SU-DHL-6 (cell line): ENCODE data around the gene GDAP1L1.
"Not testable (repeated sequence)": the region's sequence is repeated elsewhere in the genome, so short reads cannot be mapped to it uniquely, and the experiment has no call there.

Source experiments
- H2AFZ ChIP-seq: fragments of 200-600 bp; sonication (generic); 2 replicates; pipeline ENCODE4 v1.6.1; 2014; ENCODE audit warnings: low read depth, mild to moderate bottlenecking, moderate library complexity, mixed read lengths, antibody characterized with exemption, low read length; ENCODE audit not compliant: severe bottlenecking
- H3F3A ChIP-seq: fragments of 200-600 bp; shearing (Covaris generic); 2 replicates; pipeline ENCODE4 v1.6.0; 2016; ENCODE audit warnings: antibody characterized with exemption, mild to moderate bottlenecking; ENCODE audit not compliant: insufficient read depth
- H3K27ac ChIP-seq: fragments of 200-600 bp; sonication (generic); 2 replicates; pipeline ENCODE4 v1.5.1; 2016; ENCODE audit warnings: low read depth, mild to moderate bottlenecking, low read length, moderate library complexity, mixed read lengths
- H3K27me3 ChIP-seq: fragments of 200-600 bp; sonication (generic), shearing (Covaris generic); 2 replicates; pipeline ENCODE4 v1.6.0; 2014; ENCODE audit warnings: mild to moderate bottlenecking, low read length
- H3K36me3 ChIP-seq: fragments of 200-600 bp; sonication (generic); 2 replicates; pipeline ENCODE4 v1.6.1; 2014; ENCODE audit warnings: mild to moderate bottlenecking, low read length, mixed read lengths
- H3K4me2 ChIP-seq: fragments of 300-600, 200-600 bp; shearing (Covaris generic), sonication (generic); 2 replicates; pipeline ENCODE4 v1.6.0; 2014; ENCODE audit warnings: low read length, low read depth, mild to moderate bottlenecking; ENCODE audit not compliant: poor library complexity, severe bottlenecking
- H3K4me3 ChIP-seq: fragments of 200-600 bp; sonication (generic); 2 replicates; pipeline ENCODE4 v1.5.1; 2014; ENCODE audit warnings: antibody characterized with exemption, low read length, mild to moderate bottlenecking, mixed read lengths; ENCODE audit not compliant: insufficient read depth, poor library complexity, severe bottlenecking
- H3K79me2 ChIP-seq: fragments of 200-600 bp; sonication (generic); 2 replicates; pipeline ENCODE4 v1.6.1; 2014; ENCODE audit warnings: mild to moderate bottlenecking, low read length, moderate library complexity; ENCODE audit not compliant: insufficient read depth
- H3K9ac ChIP-seq: fragments of 200-600 bp; sonication (generic); 2 replicates; pipeline ENCODE4 v1.7.0; 2014; ENCODE audit warnings: mild to moderate bottlenecking, low read length
- H3K9me2 ChIP-seq: fragments of 200-600 bp; sonication (generic); replicated peaks from 2 replicates; pipeline ENCODE4 v1.6.1; 2014; ENCODE audit warnings: low read length; ENCODE audit not compliant: insufficient read depth
- H3K9me3 ChIP-seq: fragments of 200-600 bp; sonication (generic); 2 replicates; pipeline ENCODE4 v1.6.1; 2014; ENCODE audit warnings: low read length, mixed read lengths; ENCODE audit not compliant: insufficient read depth
- H4K20me1 ChIP-seq: fragments of 200-600 bp; sonication (generic); 2 replicates; pipeline ENCODE4 v1.6.1; 2014; ENCODE audit warnings: low read depth, mild to moderate bottlenecking, antibody characterized with exemption, low read length, moderate library complexity, mixed read lengths
- EZH2phosphoT487 ChIP-seq: fragments of 200-600 bp; sonication (generic), shearing (Covaris generic); conservative IDR thresholded peaks from 2 replicates; pipeline ENCODE4 v1.6.1; 2018; ENCODE audit warnings: mild to moderate bottlenecking, antibody characterized with exemption, low read length, moderate library complexity, mixed read lengths
- TF ChIP-seq, protein P1 (sequence below): fragments of 200-600 bp; sonication (generic); IDR thresholded peaks from one replicate; pipeline ENCODE4 v1.5.1; 2017; ENCODE audit warnings: antibody characterized with exemption, mild to moderate bottlenecking, low read length, moderate library complexity; ENCODE audit not compliant: insufficient read depth, poor library complexity, severe bottlenecking

Gene GDAP1L1

GRCh38 chr20:44231713-44232468 is 15.2 kb upstream of the GDAP1L1 start:
- H3K36me3 ChIP-seq: no peaks in the 10 kb centered on the region
- no peaks in the 10 kb centered on the region for H3F3A ChIP-seq
- H3K9me2 ChIP-seq: no peaks in the 10 kb centered on the region
- H3K27ac ChIP-seq: no peak overlapping the region
- no peaks in the 10 kb centered on the region for H3K27me3 ChIP-seq
- no peaks in the 10 kb centered on the region for H3K79me2 ChIP-seq
- no peak overlapping the region for H3K9ac ChIP-seq
- H3K9me3 ChIP-seq: no peaks in the 10 kb centered on the region
- no peaks in the 10 kb centered on the region for H4K20me1 ChIP-seq
- no peak for TF ChIP-seq EZH2phosphoT487
- TF ChIP-seq, protein P1, sequence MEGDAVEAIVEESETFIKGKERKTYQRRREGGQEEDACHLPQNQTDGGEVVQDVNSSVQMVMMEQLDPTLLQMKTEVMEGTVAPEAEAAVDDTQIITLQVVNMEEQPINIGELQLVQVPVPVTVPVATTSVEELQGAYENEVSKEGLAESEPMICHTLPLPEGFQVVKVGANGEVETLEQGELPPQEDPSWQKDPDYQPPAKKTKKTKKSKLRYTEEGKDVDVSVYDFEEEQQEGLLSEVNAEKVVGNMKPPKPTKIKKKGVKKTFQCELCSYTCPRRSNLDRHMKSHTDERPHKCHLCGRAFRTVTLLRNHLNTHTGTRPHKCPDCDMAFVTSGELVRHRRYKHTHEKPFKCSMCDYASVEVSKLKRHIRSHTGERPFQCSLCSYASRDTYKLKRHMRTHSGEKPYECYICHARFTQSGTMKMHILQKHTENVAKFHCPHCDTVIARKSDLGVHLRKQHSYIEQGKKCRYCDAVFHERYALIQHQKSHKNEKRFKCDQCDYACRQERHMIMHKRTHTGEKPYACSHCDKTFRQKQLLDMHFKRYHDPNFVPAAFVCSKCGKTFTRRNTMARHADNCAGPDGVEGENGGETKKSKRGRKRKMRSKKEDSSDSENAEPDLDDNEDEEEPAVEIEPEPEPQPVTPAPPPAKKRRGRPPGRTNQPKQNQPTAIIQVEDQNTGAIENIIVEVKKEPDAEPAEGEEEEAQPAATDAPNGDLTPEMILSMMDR: no peak
- no peak overlapping the region for H3K4me2 ChIP-seq
- no peak overlapping the region for H3K4me3 ChIP-seq
- no peak overlapping the region for H2AFZ ChIP-seq

- H3K4me2 ChIP-seq, H3K79me2 ChIP-seq, H3K9me2 ChIP-seq, H4K20me1 ChIP-seq, H3K27ac ChIP-seq, H3K9ac ChIP-seq, H3F3A ChIP-seq, H2AFZ ChIP-seq, H3K27me3 ChIP-seq, H3K4me3 ChIP-seq, H3K36me3 ChIP-seq, H3K9me3 ChIP-seq: not testable (repeated sequence)
These were observed 14.6 kb upstream of the GDAP1L1 start for GRCh38 chr20:44232469-44232856.

DNA sequence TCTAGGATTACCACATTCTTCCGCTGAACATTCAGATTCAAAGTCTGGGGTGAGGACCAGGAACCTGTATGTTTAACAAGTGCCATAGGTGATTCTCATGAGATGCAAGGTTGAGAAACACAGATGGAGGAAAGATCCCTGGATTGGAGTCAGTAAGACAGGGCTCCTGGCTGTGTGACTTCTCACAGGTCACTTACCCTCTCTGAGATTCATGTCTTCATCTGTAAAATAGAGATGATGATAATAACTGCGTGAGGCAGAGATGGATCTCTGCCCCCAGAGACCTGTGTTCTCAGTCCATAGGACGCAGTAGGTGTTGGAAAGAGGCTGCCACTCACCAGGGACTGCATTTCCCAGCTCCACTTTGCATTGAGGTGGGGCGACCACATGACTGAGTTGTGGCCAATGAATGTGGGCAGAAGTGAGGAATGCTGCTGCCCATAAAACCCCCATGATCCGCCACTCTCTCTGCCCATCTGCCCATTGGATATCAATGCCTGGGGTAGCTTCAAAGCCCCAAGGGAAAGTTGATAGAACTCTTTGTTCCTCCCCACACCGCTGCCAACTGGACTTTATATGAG is 13.6 kb upstream of the GDAP1L1 start:
- Histone ChIP-seq H3K9me2 (no peaks in the 10 kb centered on the region), H3K27me3 (no peaks in the 10 kb centered on the region), H4K20me1 (no peaks in the 10 kb centered on the region), H3K9me3 (no peaks in the 10 kb centered on the region), H3K9ac (no peak overlapping the region), H3K79me2 (no peaks in the 10 kb centered on the region), H3K27ac (no peak overlapping the region), H3K4me2 (no peak overlapping the region), H3F3A (no peaks in the 10 kb centered on the region), H2AFZ (no peak overlapping the region), H3K4me3 (no peak overlapping the region), H3K36me3 (no peaks in the 10 kb centered on the region)
- no peak for TF ChIP-seq EZH2phosphoT487
- TF ChIP-seq, protein P1: no peak

GRCh38 chr20:44234566-44235317 is 12.4 kb upstream of the GDAP1L1 start:
- Histone ChIP-seq H3K36me3 (no peaks in the 10 kb centered on the region), H3K4me3 (no peak overlapping the region), H3K4me2 (no peak overlapping the region), H3K27me3 (no peaks in the 10 kb centered on the region), H3K9me2 (no peaks in the 10 kb centered on the region), H2AFZ (no peak overlapping the region), H3F3A (no peaks in the 10 kb centered on the region), H3K79me2 (no peaks in the 10 kb centered on the region), H4K20me1 (no peaks in the 10 kb centered on the region), H3K9ac (no peak overlapping the region), H3K27ac (no peak overlapping the region), H3K9me3 (no peaks in the 10 kb centered on the region)
- TF ChIP-seq, protein P1: no peak
- TF ChIP-seq EZH2phosphoT487: no peak
